Activated naive CD8-positive, alpha-beta T cell treated with anti-CD3 and anti-CD28 coated beads, Interleukin-2, amount 50 U/mL, for 24 hours (primary cell): ENCODE data around the gene SMIM38.
"Not testable (repeated sequence)": the region's sequence is repeated elsewhere in the genome, so short reads cannot be mapped to it uniquely, and the experiment has no call there.

Source experiments
- ATAC-seq: fragments of 150-1000 bp; cut with Tn5 transposase; one replicate; pipeline ENCODE4 v1.10.0; 2021
- DNase-seq: peaks from one replicate; pipeline ENCODE4 v3.0.0; 2021
- H3K27ac Mint-ChIP-seq: one replicate; pipeline ENCODE4 v1.8.0; 2021; ENCODE audit warnings: mild to moderate bottlenecking, mixed read lengths
- H3K27me3 Mint-ChIP-seq: one replicate; pipeline ENCODE4 v1.8.0; 2021; ENCODE audit warnings: mixed read lengths
- H3K36me3 Mint-ChIP-seq: one replicate; pipeline ENCODE4 v1.8.0; 2021; ENCODE audit warnings: low read depth, mixed read lengths
- H3K4me1 Mint-ChIP-seq: one replicate; pipeline ENCODE4 v1.8.0; 2021; ENCODE audit warnings: mixed read lengths
- H3K4me3 Mint-ChIP-seq: one replicate; pipeline ENCODE4 v1.8.0; 2021; ENCODE audit warnings: mild to moderate bottlenecking, moderate library complexity, mixed read lengths
- H3K9me3 Mint-ChIP-seq: one replicate; pipeline ENCODE4 v1.8.0; 2021; ENCODE audit warnings: mixed read lengths

The SMIM38 gene

GRCh38 chr11:69140635-69141034 is 15.1 kb upstream of the SMIM38 start:
- ATAC-seq (no peak), DNase-seq (no peak)
- Mint-ChIP-seq H3K4me3 (no peak overlapping the region), H3K36me3 (peaks cover 14% of the 10 kb centered on the region), H3K27me3 (no peaks in the 10 kb centered on the region), H3K9me3 (peaks cover 14% of the 10 kb centered on the region), H3K4me1 (peaks cover 40% of the 10 kb centered on the region), H3K27ac (no peak overlapping the region)

- DNase-seq (no peak), ATAC-seq (no peak)
- Mint-ChIP-seq H3K9me3 (peaks cover 18% of the 10 kb centered on the region), H3K36me3 (peaks cover 14% of the 10 kb centered on the region), H3K4me3 (no peak overlapping the region), H3K27ac (no peak overlapping the region), H3K4me1 (peaks cover 34% of the 10 kb centered on the region), H3K27me3 (no peaks in the 10 kb centered on the region)
Measured at GRCh38 chr11:69141742-69142141, 14.0 kb upstream of the SMIM38 start.

GRCh38 chr11:69142895-69143294 is 12.8 kb upstream of the SMIM38 start:
- H3K9me3 Mint-ChIP-seq = peaks cover 19% of the 10 kb centered on the region

GRCh38 chr11:69144316-69145049 is 11.3 kb upstream of the SMIM38 start:
- Mint-ChIP-seq H3K27me3 (no peaks in the 10 kb centered on the region), H3K4me3 (peak overlapping the region; percentile 28), H3K4me1 (peaks cover 41% of the 10 kb centered on the region), H3K9me3 (peaks cover 19% of the 10 kb centered on the region), H3K36me3 (peaks cover 15% of the 10 kb centered on the region), H3K27ac (peak overlapping the region; percentile 85)
- DNase-seq (peak; percentile 45), ATAC-seq (peak; percentile 94)

More at GRCh38 chr11:69142895-69143294, 12.8 kb upstream of the SMIM38 start:
- Mint-ChIP-seq H3K27ac (no peak overlapping the region), H3K27me3 (no peaks in the 10 kb centered on the region), H3K4me3 (no peak overlapping the region), H3K36me3 (peaks cover 14% of the 10 kb centered on the region), H3K4me1 (peaks cover 34% of the 10 kb centered on the region)
- DNase-seq (no peak), ATAC-seq (no peak)

GRCh38 chr11:69145050-69145380 is 10.7 kb upstream of the SMIM38 start:
- Mint-ChIP-seq H3K9me3 (peaks cover 19% of the 10 kb centered on the region), H3K4me1 (peaks cover 41% of the 10 kb centered on the region), H3K36me3 (peaks cover 15% of the 10 kb centered on the region), H3K27ac (peak overlapping the region; percentile 85), H3K27me3 (no peaks in the 10 kb centered on the region), H3K4me3 (peak overlapping the region; percentile 28)
- ATAC-seq (no peak), DNase-seq (no peak)

- Mint-ChIP-seq H3K36me3 (peaks cover 15% of the 10 kb centered on the region), H3K27me3 (no peaks in the 10 kb centered on the region), H3K4me1 (peaks cover 26% of the 10 kb centered on the region), H3K9me3 (peaks cover 19% of the 10 kb centered on the region), H3K4me3 (no peak overlapping the region), H3K27ac (no peak overlapping the region)
- ATAC-seq (no peak), DNase-seq (no peak)
Measured at GRCh38 chr11:69148377-69148762, 7.4 kb upstream of the SMIM38 start.

- no peak for DNase-seq
- H3K27me3 Mint-ChIP-seq = no peaks in the 10 kb centered on the region
- no peak for ATAC-seq
- H3K36me3 Mint-ChIP-seq = peaks cover 15% of the 10 kb centered on the region
- H3K9me3 Mint-ChIP-seq = peaks cover 19% of the 10 kb centered on the region
- peaks cover 29% of the 10 kb centered on the region for H3K4me1 Mint-ChIP-seq
- H3K4me3 Mint-ChIP-seq = no peak overlapping the region
- H3K27ac Mint-ChIP-seq = peak overlapping the region; percentile 70
Measured at GRCh38 chr11:69148806-69149205, 6.9 kb upstream of the SMIM38 start.

- not testable (repeated sequence) for H3K4me3 Mint-ChIP-seq, H3K27me3 Mint-ChIP-seq, ATAC-seq, DNase-seq
- Mint-ChIP-seq H3K4me1 (peaks cover 25% of the 10 kb centered on the region), H3K36me3 (peaks cover 15% of the 10 kb centered on the region), H3K27ac (peak overlapping the region; percentile 70), H3K9me3 (peaks cover 19% of the 10 kb centered on the region)
Measured at GRCh38 chr11:69149338-69150045, 6.2 kb upstream of the SMIM38 start.

- H3K4me1 Mint-ChIP-seq = peaks cover 19% of the 10 kb centered on the region
- no peak for ATAC-seq
- H3K9me3 Mint-ChIP-seq = peaks cover 14% of the 10 kb centered on the region
- no peak overlapping the region for H3K4me3 Mint-ChIP-seq
- peaks cover 10% of the 10 kb centered on the region for H3K36me3 Mint-ChIP-seq
- no peak for DNase-seq
- no peak overlapping the region for H3K27ac Mint-ChIP-seq
- H3K27me3 Mint-ChIP-seq = no peaks in the 10 kb centered on the region
Measured at GRCh38 chr11:69150175-69150574, 5.6 kb upstream of the SMIM38 start.

- Mint-ChIP-seq H3K36me3 (peaks cover 3% of the 10 kb centered on the region), H3K4me1 (peaks cover 26% of the 10 kb centered on the region), H3K9me3 (peaks cover under 1% of the 10 kb centered on the region), H3K27me3 (no peaks in the 10 kb centered on the region), H3K27ac (no peak overlapping the region), H3K4me3 (no peak overlapping the region)
- DNase-seq = no peak
- no peak for ATAC-seq
Measured at GRCh38 chr11:69151836-69152235, 3.9 kb upstream of the SMIM38 start.

GRCh38 chr11:69152733-69153421 is 2.9 kb upstream of the SMIM38 start:
- Mint-ChIP-seq H3K4me3 (no peak overlapping the region), H3K27ac (no peak overlapping the region), H3K36me3 (peaks cover 3% of the 10 kb centered on the region), H3K4me1 (peaks cover 26% of the 10 kb centered on the region), H3K9me3 (no peaks in the 10 kb centered on the region), H3K27me3 (no peaks in the 10 kb centered on the region)
- no peak for DNase-seq
- no peak for ATAC-seq

- peaks cover 2% of the 10 kb centered on the region for H3K27me3 Mint-ChIP-seq
- H3K4me3 Mint-ChIP-seq = no peak overlapping the region
- no peaks in the 10 kb centered on the region for H3K9me3 Mint-ChIP-seq
- DNase-seq (no peak), ATAC-seq (peak; percentile 50)
- H3K4me1 Mint-ChIP-seq = peaks cover 24% of the 10 kb centered on the region
- H3K27ac Mint-ChIP-seq = no peak overlapping the region
- H3K36me3 Mint-ChIP-seq = peaks cover 3% of the 10 kb centered on the region
Measured at GRCh38 chr11:69153661-69154060, 2.1 kb upstream of the SMIM38 start.

- DNase-seq = no peak
- Mint-ChIP-seq H3K9me3 (no peaks in the 10 kb centered on the region), H3K27me3 (peaks cover 2% of the 10 kb centered on the region), H3K4me3 (no peak overlapping the region), H3K4me1 (peaks cover 19% of the 10 kb centered on the region), H3K36me3 (no peaks in the 10 kb centered on the region), H3K27ac (no peak overlapping the region)
- ATAC-seq = no peak
Measured at GRCh38 chr11:69154211-69154913, 1.4 kb upstream of the SMIM38 start.

GRCh38 chr11:69154938-69155301 is 815 bp upstream of the SMIM38 start:
- no peak overlapping the region for H3K4me3 Mint-ChIP-seq
- ATAC-seq = no peak

More at GRCh38 chr11:69154938-69155301, 815 bp upstream of the SMIM38 start:
- Mint-ChIP-seq H3K4me1 (peaks cover 19% of the 10 kb centered on the region), H3K27me3 (peaks cover 2% of the 10 kb centered on the region), H3K9me3 (no peaks in the 10 kb centered on the region), H3K27ac (no peak overlapping the region), H3K36me3 (no peaks in the 10 kb centered on the region)
- DNase-seq = no peak
